Measurements from ENCODE around the gene STKLD1.
A peak's percentile ranks its signal among the peaks of the same experiment; 100 is the strongest.
"Not testable (repeated sequence)": the region's sequence is repeated elsewhere in the genome, so short reads cannot be mapped to it uniquely, and the experiment has no call there.

The STKLD1 gene

DNA sequence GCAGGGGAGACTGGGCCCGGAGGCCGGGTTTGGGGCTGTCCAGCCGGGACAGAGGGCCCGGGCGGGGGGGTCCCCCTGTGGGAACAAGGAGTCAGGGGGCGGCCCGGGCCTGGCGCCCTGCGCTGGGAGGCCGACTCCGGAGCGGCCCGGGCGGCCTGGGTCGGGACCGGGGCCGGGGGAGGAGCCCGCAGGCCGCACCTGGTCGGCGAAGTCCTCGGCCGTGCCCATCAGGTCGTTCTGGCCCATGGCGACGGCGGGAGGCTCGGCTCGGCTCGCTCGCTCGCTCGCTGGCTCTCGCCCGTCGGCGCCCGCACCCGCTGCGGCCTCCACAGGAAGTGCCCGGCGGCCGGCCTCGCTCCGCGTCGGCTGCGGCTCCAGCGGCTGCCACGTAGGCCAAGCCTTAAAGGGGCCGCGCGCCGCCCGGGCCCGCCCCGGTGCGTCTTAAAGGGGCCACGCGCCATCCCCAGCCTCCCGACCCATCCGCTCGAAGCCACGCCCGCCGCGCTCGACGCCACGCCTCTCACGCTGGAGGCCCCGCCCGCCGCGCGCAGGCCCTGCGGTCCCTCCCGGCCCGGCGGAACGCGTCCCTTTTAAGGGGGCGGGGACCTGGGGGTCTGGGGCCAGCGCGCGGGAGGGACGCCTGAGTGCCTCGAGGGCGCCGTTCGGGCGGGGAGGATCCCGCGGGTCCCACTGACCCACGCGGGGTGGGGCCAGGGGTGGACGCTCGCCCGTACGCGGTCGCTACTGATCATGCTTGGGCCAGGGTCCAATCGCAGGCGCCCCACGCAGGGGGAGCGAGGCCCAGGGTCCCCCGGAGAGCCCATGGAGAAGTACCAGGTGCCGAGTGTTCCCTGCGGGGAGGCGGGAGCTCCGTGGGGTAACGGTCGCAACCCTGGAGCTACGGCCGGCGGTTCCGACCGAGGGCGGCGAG, at the start of gene STKLD1, which contains the start of gene SURF4:
STKLD1 (plus strand) TSS at position 643 of the 931 bp plus-strand sequence; CDS start at position 751, 108 bp downstream.
SURF4 (minus strand) TSS at position 337 of the 931 bp plus-strand sequence; CDS start at position 246, 91 bp downstream.
- TF ChIP-seq, protein P1, sequence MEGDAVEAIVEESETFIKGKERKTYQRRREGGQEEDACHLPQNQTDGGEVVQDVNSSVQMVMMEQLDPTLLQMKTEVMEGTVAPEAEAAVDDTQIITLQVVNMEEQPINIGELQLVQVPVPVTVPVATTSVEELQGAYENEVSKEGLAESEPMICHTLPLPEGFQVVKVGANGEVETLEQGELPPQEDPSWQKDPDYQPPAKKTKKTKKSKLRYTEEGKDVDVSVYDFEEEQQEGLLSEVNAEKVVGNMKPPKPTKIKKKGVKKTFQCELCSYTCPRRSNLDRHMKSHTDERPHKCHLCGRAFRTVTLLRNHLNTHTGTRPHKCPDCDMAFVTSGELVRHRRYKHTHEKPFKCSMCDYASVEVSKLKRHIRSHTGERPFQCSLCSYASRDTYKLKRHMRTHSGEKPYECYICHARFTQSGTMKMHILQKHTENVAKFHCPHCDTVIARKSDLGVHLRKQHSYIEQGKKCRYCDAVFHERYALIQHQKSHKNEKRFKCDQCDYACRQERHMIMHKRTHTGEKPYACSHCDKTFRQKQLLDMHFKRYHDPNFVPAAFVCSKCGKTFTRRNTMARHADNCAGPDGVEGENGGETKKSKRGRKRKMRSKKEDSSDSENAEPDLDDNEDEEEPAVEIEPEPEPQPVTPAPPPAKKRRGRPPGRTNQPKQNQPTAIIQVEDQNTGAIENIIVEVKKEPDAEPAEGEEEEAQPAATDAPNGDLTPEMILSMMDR (conservative IDR thresholded peaks at IDR 0.05) = no peak
- H3K27ac ChIP-seq = peak within 1 kb of the TSS; percentile 98

DNA sequence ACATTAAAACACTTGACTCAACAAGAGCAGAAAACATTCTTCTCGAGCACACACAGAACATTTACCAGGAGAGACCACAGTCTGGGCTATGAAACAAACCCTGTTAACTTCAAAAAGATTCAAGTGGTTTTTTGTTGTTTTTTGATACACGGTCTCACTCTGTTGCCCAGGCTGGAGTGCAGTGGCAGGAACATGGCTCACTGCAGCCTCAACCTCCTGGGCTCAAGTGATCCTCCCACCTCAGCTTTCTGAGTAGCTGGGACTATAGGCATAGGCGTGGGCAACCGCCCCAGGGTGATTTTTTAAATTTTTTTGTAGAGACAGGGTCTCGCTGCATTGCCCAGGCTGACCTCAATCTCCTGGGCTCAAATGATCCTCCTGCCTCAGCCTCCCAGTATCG, 49.1 kb upstream of the STKLD1 start:
- H3K27ac ChIP-seq = not testable (repeated sequence)

DNA sequence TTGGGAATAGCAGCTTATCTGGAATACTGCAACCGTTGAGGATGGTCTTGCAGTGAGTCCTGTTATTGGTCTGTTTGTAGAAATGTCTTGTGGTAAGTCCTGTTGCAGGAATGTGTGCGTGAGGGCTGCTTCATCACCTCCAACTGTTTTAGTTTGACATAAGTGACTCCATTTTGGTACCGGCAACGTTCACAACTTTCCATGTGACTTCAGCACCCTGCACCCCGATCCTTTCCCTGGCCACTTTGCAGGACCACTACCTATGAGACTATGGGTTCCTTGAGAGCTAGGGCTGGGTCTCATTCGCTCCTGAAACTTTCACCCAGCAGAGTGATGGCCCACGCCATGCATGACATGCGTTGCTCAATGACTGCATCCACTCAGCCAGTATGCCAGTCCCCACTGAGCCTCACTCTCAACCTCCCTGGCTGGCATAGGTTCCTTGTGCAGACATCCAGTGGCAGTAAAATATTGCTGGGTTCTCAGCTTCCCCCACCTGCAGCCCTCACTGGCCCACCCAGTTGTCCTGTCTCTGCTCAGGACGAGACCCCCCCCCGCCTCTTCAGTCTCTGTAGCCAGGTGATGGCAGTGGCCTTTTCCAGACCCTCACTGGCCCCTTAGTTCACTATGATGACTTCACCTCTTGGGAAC, 48.2 kb upstream of the STKLD1 start:
- H3K27ac ChIP-seq = no peak overlapping the region
- TF ChIP-seq, protein P1 (conservative IDR thresholded peaks at IDR 0.05) = no peak

DNA sequence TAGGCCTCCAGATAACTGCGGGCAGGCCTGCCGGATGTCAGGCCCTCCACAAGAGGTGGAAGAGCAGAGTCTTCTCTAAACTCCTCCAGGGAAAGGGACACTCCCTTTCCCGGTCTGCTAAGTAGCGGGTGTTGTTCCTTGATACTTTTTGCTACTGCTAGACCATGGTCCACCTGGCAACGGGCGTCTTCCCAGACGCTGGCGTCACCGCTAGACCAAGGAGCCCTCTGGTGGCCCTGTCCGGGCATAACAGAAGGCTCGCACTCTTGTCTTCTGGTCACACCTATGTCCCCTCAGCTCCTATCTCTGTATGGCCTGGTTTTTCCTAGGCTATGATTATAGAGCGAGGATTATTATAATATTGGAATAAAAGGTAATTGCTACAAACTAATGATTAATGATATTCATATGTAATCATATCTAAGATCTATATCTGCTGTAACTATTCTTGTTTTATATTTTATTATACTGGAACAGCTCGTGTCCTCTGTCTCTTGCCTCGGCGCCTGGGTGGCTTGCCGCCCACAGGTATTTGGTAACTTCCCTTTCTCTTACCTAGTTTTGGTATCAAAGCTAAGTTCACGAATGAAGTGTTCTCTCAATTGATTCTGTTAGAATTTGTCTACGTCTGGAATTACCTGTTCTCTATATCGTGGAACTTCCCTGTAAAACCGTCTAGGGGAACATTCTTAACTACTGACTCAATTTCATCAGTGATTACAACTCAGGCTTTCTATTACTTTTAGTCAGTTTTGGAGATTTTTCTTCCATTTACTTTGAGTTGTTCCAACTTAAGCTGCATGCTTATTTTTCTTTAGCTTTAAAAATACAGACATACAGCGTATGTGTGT, 46.6 kb upstream of the STKLD1 start:
- H3K27ac ChIP-seq = not testable (repeated sequence)
- TF ChIP-seq, protein P1 (conservative IDR thresholded peaks at IDR 0.05) = peak; percentile 89

DNA sequence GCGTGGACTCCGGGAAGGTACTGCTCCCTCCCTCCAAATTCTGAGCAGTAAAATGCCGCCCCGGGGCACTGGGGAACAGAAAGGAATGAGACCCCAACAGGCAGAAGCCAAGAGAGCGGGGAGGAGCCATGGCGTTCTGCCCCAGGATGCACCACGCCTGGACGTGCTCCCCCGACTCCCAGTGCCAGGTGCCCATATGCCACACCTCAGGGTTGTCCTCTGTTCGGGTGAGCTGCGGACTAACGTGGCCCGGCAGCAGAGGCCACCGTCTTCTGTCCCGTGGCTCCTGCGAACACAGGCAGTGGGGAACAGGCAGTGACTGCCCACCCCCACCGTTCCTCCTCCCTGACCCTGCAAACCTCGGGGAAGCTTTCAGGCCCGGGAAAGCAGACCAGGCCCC, 44.9 kb upstream of the STKLD1 start:
- TF ChIP-seq, protein P1 (conservative IDR thresholded peaks at IDR 0.05) = no peak
- H3K27ac ChIP-seq = no peak overlapping the region

DNA sequence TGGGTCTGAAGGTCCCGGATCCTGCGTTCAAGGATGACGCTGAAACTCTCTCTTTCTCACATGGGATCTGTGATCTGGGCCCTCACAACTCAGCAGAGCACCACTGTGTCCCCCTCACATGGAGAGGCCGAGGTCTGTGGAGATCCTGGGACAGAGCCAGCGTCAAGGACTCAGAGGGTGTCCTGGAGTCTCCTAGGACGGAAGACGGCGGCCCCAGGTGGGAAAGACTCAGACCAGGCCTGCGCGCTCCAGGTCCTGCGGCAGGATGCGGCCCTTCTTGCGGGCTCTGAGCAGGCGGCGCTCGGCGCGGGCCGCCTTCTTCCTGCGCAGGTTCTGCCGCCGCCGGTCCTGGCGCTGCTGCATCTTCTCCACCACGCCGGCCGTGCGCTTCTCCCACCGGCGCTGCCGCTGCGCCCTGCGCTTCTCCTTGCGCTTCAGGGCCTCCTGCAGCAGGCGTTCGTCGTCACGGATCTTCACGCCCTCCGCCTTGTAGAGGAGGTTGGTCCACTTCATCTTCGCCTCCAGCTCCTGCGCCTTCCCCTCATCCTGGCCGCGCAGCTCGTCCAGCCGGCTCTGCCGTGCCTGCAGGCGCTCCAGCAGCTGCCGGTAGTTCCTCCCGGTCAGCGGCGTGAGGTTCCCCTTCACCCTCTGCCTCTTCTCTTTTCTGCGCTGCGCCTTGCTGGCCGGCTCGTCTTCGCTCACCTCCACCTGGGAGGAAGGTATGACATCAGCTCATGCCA, 44.4 kb upstream of the STKLD1 start:
- H3K27ac ChIP-seq = no peak overlapping the region
- TF ChIP-seq, protein P1 (conservative IDR thresholded peaks at IDR 0.05) = no peak

DNA sequence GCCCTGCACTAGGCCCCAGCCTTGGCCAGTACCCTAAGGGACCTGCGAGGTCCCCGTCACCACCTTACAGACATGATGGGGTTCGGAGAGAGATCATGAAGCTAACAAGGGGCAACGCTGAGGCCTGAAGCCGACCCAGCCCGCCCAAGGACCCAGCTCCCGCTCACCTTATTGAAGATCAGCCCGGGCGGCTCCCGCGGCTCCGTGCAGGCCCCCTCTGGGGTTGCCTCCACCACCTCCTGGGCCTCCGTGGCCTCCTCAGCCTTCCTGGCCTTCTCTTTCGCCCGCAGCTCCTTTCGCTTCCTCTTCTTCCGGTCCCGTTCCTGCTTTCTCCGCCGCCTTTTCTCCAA, 43.8 kb upstream of the STKLD1 start:
- TF ChIP-seq, protein P1 (conservative IDR thresholded peaks at IDR 0.05) = no peak
- H3K27ac ChIP-seq = no peak overlapping the region
